GM12873 (cell line): ENCODE measurements around the gene LASP1.

Source experiments
- CTCF ChIP-seq: IDR thresholded peaks from 2 replicates; pipeline ENCODE4 v1.5.1; 2012; ENCODE audit warnings: low read depth, mild to moderate bottlenecking, moderate library complexity, low read length, control low read depth; ENCODE audit not compliant: insufficient read depth; ENCODE audit errors: missing control alignments

LASP1 gene

GRCh38 chr17:38922538-38923297 is 52.9 kb downstream of the LASP1 start:
- TF ChIP-seq CTCF = peak; percentile 8

GRCh38 chr17:38925263-38925995 is 55.6 kb downstream of the LASP1 start, which contains the start of gene LASP1NB:
Gene LASP1NB (plus strand): TSS chr17:38925614.
- no peak for TF ChIP-seq CTCF

GRCh38 chr17:38926293-38927070 is 56.6 kb downstream of the LASP1 start:
- TF ChIP-seq CTCF = no peak

GRCh38 chr17:38939987-38940386 is 70.1 kb downstream of the LASP1 start:
- no peak for TF ChIP-seq CTCF

GRCh38 chr17:38940404-38940803 is 70.5 kb downstream of the LASP1 start:
- no peak for TF ChIP-seq CTCF

GRCh38 chr17:38942696-38943334 is 73.0 kb downstream of the LASP1 start:
- no peak for TF ChIP-seq CTCF
